HG03095 (cell line): Measurements from ENCODE around the gene CCDC192.
A peak's percentile ranks its signal among the peaks of the same experiment; 100 is the strongest.
"Not testable (repeated sequence)": the region's sequence is repeated elsewhere in the genome, so short reads cannot be mapped to it uniquely, and the experiment has no call there.

Experiments used
- ATAC-seq: cut with Tn5 transposase; IDR thresholded peaks from one replicate; pipeline ENCODE4 v1.9.1; 2021; ENCODE audit warnings: moderate library complexity; ENCODE audit not compliant: unreplicated experiment

Gene CCDC192

GRCh38 chr5:127758766-127759283, 55.6 kb downstream of the CCDC192 start:
- ATAC-seq: no peak

GRCh38 chr5:127761869-127762268, 58.7 kb downstream of the CCDC192 start:
- no peak for ATAC-seq

GRCh38 chr5:127762412-127762811, 59.2 kb downstream of the CCDC192 start:
- ATAC-seq: no peak

GRCh38 chr5:127766676-127767335, 63.6 kb downstream of the CCDC192 start:
- no peak for ATAC-seq

- ATAC-seq: no peak
Measured at GRCh38 chr5:127769386-127769785, 66.2 kb downstream of the CCDC192 start.

GRCh38 chr5:127770272-127770671, 67.1 kb downstream of the CCDC192 start:
- no peak for ATAC-seq

GRCh38 chr5:127772531-127772930, 69.3 kb downstream of the CCDC192 start:
- no peak for ATAC-seq

- ATAC-seq: no peak
Measured at GRCh38 chr5:127774221-127774620, 71.0 kb downstream of the CCDC192 start.

GRCh38 chr5:127776477-127776876, 73.3 kb downstream of the CCDC192 start:
- ATAC-seq: no peak

- ATAC-seq: no peak
Measured at GRCh38 chr5:127777957-127778356, 74.8 kb downstream of the CCDC192 start.

GRCh38 chr5:127782450-127782849, 79.3 kb downstream of the CCDC192 start:
- not testable (repeated sequence) for ATAC-seq

- ATAC-seq: peak; percentile 65
Measured at GRCh38 chr5:127785098-127785927, 82.1 kb downstream of the CCDC192 start.

GRCh38 chr5:127791439-127791838, 88.2 kb downstream of the CCDC192 start:
- ATAC-seq: no peak

GRCh38 chr5:127791908-127792307, 88.7 kb downstream of the CCDC192 start:
- not testable (repeated sequence) for ATAC-seq

- no peak for ATAC-seq
Measured at GRCh38 chr5:127793052-127793451, 89.9 kb downstream of the CCDC192 start.

GRCh38 chr5:127793879-127794278, 90.7 kb downstream of the CCDC192 start:
- no peak for ATAC-seq

- ATAC-seq: no peak
Measured at GRCh38 chr5:127796211-127796610, 93.0 kb downstream of the CCDC192 start.

- ATAC-seq: no peak
Measured at GRCh38 chr5:127799293-127799905, 96.2 kb downstream of the CCDC192 start.

- ATAC-seq: no peak
Measured at GRCh38 chr5:127801751-127802476, 98.7 kb downstream of the CCDC192 start.

GRCh38 chr5:127802477-127802865, 99.3 kb downstream of the CCDC192 start:
- no peak for ATAC-seq

- ATAC-seq: no peak
Measured at GRCh38 chr5:127804886-127805426, 101.8 kb downstream of the CCDC192 start.
